MM.1S (cell line): ENCODE measurements around the gene VAV3.
A peak's percentile ranks its signal among the peaks of the same experiment; 100 is the strongest.

Experiments used
- DNase-seq: peaks from one replicate; pipeline ENCODE4 v3.0.0-alpha.2; 2015
- H2AFZ ChIP-seq: fragments of 300-600 bp; sonication (generic); 2 replicates; pipeline ENCODE4 v1.6.0; 2016; ENCODE audit warnings: antibody characterized with exemption, low read length
- H3F3A ChIP-seq: fragments of 300-600 bp; sonication (generic); 2 replicates; pipeline ENCODE4 v1.6.1; 2016; ENCODE audit warnings: mild to moderate bottlenecking, antibody characterized with exemption, low read length, moderate library complexity, mixed read lengths; ENCODE audit not compliant: insufficient read depth
- H3K27ac ChIP-seq: fragments of 300-600 bp; sonication (generic); 2 replicates; pipeline ENCODE4 v1.5.1; 2016; ENCODE audit warnings: mild to moderate bottlenecking, low read length
- H3K27me3 ChIP-seq: fragments of 300-600 bp; sonication (generic); replicated peaks from 2 replicates; pipeline ENCODE4 v1.6.0; 2016; ENCODE audit warnings: low read length; ENCODE audit not compliant: insufficient read depth
- H3K36me3 ChIP-seq: fragments of 300-600 bp; sonication (generic); replicated peaks from 2 replicates; pipeline ENCODE4 v1.6.1; 2016; ENCODE audit warnings: mild to moderate bottlenecking, low read length, mixed read lengths; ENCODE audit not compliant: insufficient read depth
- H3K4me1 ChIP-seq: fragments of 300-600 bp; sonication (generic); 2 replicates; pipeline ENCODE4 v1.6.1; 2016; ENCODE audit warnings: low read length, mixed read lengths
- H3K4me2 ChIP-seq: fragments of 300-600 bp; sonication (generic); 2 replicates; pipeline ENCODE4 v1.6.0; 2016; ENCODE audit warnings: low read depth, low read length
- H3K4me3 ChIP-seq: fragments of 300-600 bp; sonication (generic); 2 replicates; pipeline ENCODE4 v1.5.1; 2016; ENCODE audit warnings: low read length, mixed read lengths
- H3K79me2 ChIP-seq: fragments of 300-600 bp; sonication (generic); 2 replicates; pipeline ENCODE4 v1.6.1; 2016; ENCODE audit warnings: mixed run types, low read length, mixed read lengths
- H3K9ac ChIP-seq: fragments of 300-600 bp; sonication (generic); 2 replicates; pipeline ENCODE4 v1.6.1; 2016; ENCODE audit warnings: low read length, mixed read lengths
- H3K9me2 ChIP-seq: fragments of 300-600 bp; sonication (generic); replicated peaks from 2 replicates; pipeline ENCODE4 v1.6.1; 2016; ENCODE audit warnings: mild to moderate bottlenecking, low read length, mixed read lengths; ENCODE audit not compliant: insufficient read depth
- H3K9me3 ChIP-seq: fragments of 300-600 bp; sonication (generic); replicated peaks from 2 replicates; pipeline ENCODE4 v1.6.1; 2016; ENCODE audit warnings: mild to moderate bottlenecking, low read length, mixed read lengths; ENCODE audit not compliant: insufficient read depth
- H4K20me1 ChIP-seq: fragments of 300-600 bp; sonication (generic); 2 replicates; pipeline ENCODE4 v1.6.1; 2016; ENCODE audit warnings: mild to moderate bottlenecking, low read length, moderate library complexity, mixed read lengths; ENCODE audit not compliant: insufficient read depth
- CTCF ChIP-seq: fragments of 300-600 bp; sonication (generic); IDR thresholded peaks from 2 replicates; pipeline ENCODE4 v1.5.1; 2016; ENCODE audit warnings: antibody characterized with exemption, low read length, mixed read lengths
- EZH2 ChIP-seq: fragments of 300-600 bp; sonication (generic); optimal IDR thresholded peaks from 2 replicates; pipeline ENCODE3; 2017; ENCODE audit warnings: low read depth, mild to moderate bottlenecking, antibody characterized with exemption, low read length, mixed read lengths
- EZH2phosphoT487 ChIP-seq: fragments of 300-600 bp; sonication (generic); IDR thresholded peaks from 2 replicates; pipeline ENCODE4 v1.6.1; 2018; ENCODE audit warnings: antibody characterized with exemption, low read length

Gene VAV3

GRCh38 chr1:107791348-107791747 lies 173.6 kb downstream of the VAV3 start:
- no peak overlapping the region for H3K27ac ChIP-seq
- no peak for TF ChIP-seq EZH2phosphoT487
- TF ChIP-seq CTCF, result no peak
- no peak for TF ChIP-seq EZH2
- H3K79me2 ChIP-seq, result no peaks in the 10 kb centered on the region
- no peaks in the 10 kb centered on the region for H3K9me3 ChIP-seq
- no peak overlapping the region for H3K4me3 ChIP-seq
- H3K4me2 ChIP-seq, result no peak overlapping the region
- H3K4me1 ChIP-seq, result peaks cover 25% of the 10 kb centered on the region
- H2AFZ ChIP-seq, result no peak overlapping the region
- no peak for DNase-seq
- no peaks in the 10 kb centered on the region for H3K27me3 ChIP-seq
- H3F3A ChIP-seq, result no peaks in the 10 kb centered on the region
- no peaks in the 10 kb centered on the region for H4K20me1 ChIP-seq
- no peak overlapping the region for H3K9ac ChIP-seq
- no peaks in the 10 kb centered on the region for H3K9me2 ChIP-seq
- H3K36me3 ChIP-seq, result no peaks in the 10 kb centered on the region

GRCh38 chr1:107789817-107790524 lies 175.0 kb downstream of the VAV3 start:
- no peak overlapping the region for H3K4me2 ChIP-seq
- no peak for DNase-seq
- no peak overlapping the region for H3K9ac ChIP-seq
- H3K27me3 ChIP-seq, result no peaks in the 10 kb centered on the region
- no peaks in the 10 kb centered on the region for H3F3A ChIP-seq
- H3K4me3 ChIP-seq, result no peak overlapping the region
- H3K4me1 ChIP-seq, result peaks cover 18% of the 10 kb centered on the region; the same call in 1 of the 2 replicates
- H4K20me1 ChIP-seq, result no peaks in the 10 kb centered on the region
- H2AFZ ChIP-seq, result no peak overlapping the region
- TF ChIP-seq EZH2 (no peak), CTCF (no peak), EZH2phosphoT487 (no peak)
- H3K79me2 ChIP-seq, result no peaks in the 10 kb centered on the region
- no peaks in the 10 kb centered on the region for H3K9me2 ChIP-seq
- H3K9me3 ChIP-seq, result no peaks in the 10 kb centered on the region
- H3K27ac ChIP-seq, result no peak overlapping the region
- H3K36me3 ChIP-seq, result no peaks in the 10 kb centered on the region

GRCh38 chr1:107788206-107789202 lies 176.5 kb downstream of the VAV3 start:
- no peak overlapping the region for H3K27ac ChIP-seq
- H4K20me1 ChIP-seq, result no peaks in the 10 kb centered on the region
- no peaks in the 10 kb centered on the region for H3K36me3 ChIP-seq
- no peak for TF ChIP-seq EZH2
- no peak for TF ChIP-seq CTCF
- no peak for TF ChIP-seq EZH2phosphoT487
- no peak overlapping the region for H2AFZ ChIP-seq
- H3K9me3 ChIP-seq, result no peaks in the 10 kb centered on the region
- peak overlapping the region; percentile 20; the same call in 1 of the 2 replicates for H3K4me3 ChIP-seq
- peaks cover 16% of the 10 kb centered on the region; the same call in 1 of the 2 replicates for H3K4me1 ChIP-seq
- no peaks in the 10 kb centered on the region for H3K27me3 ChIP-seq
- no peak overlapping the region for H3K9ac ChIP-seq
- H3F3A ChIP-seq, result no peaks in the 10 kb centered on the region
- DNase-seq, result no peak
- H3K9me2 ChIP-seq, result no peaks in the 10 kb centered on the region
- peak overlapping the region; percentile 45 for H3K4me2 ChIP-seq
- H3K79me2 ChIP-seq, result no peaks in the 10 kb centered on the region
